Measurements from ENCODE around the gene TUBAL3. TPM values are rescaled to one million over a fixed set of nuclear protein-coding genes. Genes with fewer than 3 reads are reported as not detected.

Gene TUBAL3
- total and polyA plus RNA-seq, 2 donors (not counting 3 experiments of a cell fraction or from before 2014, with no cell fraction given): not detected

- no peak overlapping the region for H3K9ac ChIP-seq (replicated peaks; ENCODE audit: extremely low read depth, insufficient read depth, low read length)
- ChIA-PET POLR2A (no interaction called here), CTCF (no interaction called here)
- peaks cover 0 to 2% of the 10 kb centered on the region in 2 experiments for H3K27me3 ChIP-seq (ENCODE audit: control insufficient read depth in 2 of 2, insufficient read depth in 2 of 2, low read length in 2 of 2)
- H3K36me3 ChIP-seq (ENCODE audit: control insufficient read depth in 2 of 2, extremely low read depth in 1 of 2, insufficient read depth in 2 of 2, low read length in 2 of 2): no peaks in the 10 kb centered on the region
- no peaks in the 10 kb centered on the region for H3K79me2 ChIP-seq (ENCODE audit: control insufficient read depth, insufficient read depth, low read length)
- no peak overlapping the region for H3K4me2 ChIP-seq (ENCODE audit: insufficient read depth, low read length)
- no peak overlapping the region for H2AFZ ChIP-seq (ENCODE audit: low read depth, low read length)
- DNase-seq (ENCODE audit: low read depth, low spot score) (no peak), FAIRE-seq (no peak)
- dilution Hi-C loops (cut with MboI; ENCODE audit: extremely low pct_ligation_motif_present, low sequenced_read_pairs): no loop called here
- TF ChIP-seq POLR2AphosphoS5 (IDR thresholded peaks at IDR 0.05; ENCODE audit: insufficient read depth, low read depth, low read length) (no peak), POLR2A (IDR thresholded peaks at IDR 0.05; ENCODE audit: low read depth, low read length) (no peak), FOS (IDR thresholded peaks at IDR 0.05; ENCODE audit: borderline replicate concordance, insufficient read depth, low read length) (no peak), GATA2 (IDR thresholded peaks at IDR 0.05; ENCODE audit: insufficient read depth, insufficient read length, low read depth, low read length) (no peak), EZH2 (IDR thresholded peaks at IDR 0.05; ENCODE audit: borderline replicate concordance, low read depth, low read length, severe bottlenecking) (no peak), MYC (IDR thresholded peaks at IDR 0.05; ENCODE audit: low read depth, low read length) (no peak), JUN (IDR thresholded peaks at IDR 0.05; ENCODE audit: borderline replicate concordance, insufficient read depth, insufficient read length, low read depth) (no peak)
- TF ChIP-seq, protein P1, sequence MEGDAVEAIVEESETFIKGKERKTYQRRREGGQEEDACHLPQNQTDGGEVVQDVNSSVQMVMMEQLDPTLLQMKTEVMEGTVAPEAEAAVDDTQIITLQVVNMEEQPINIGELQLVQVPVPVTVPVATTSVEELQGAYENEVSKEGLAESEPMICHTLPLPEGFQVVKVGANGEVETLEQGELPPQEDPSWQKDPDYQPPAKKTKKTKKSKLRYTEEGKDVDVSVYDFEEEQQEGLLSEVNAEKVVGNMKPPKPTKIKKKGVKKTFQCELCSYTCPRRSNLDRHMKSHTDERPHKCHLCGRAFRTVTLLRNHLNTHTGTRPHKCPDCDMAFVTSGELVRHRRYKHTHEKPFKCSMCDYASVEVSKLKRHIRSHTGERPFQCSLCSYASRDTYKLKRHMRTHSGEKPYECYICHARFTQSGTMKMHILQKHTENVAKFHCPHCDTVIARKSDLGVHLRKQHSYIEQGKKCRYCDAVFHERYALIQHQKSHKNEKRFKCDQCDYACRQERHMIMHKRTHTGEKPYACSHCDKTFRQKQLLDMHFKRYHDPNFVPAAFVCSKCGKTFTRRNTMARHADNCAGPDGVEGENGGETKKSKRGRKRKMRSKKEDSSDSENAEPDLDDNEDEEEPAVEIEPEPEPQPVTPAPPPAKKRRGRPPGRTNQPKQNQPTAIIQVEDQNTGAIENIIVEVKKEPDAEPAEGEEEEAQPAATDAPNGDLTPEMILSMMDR (IDR thresholded peaks at IDR 0.05; ENCODE audit: extremely low read depth in 1 of 2, insufficient read depth in 1 of 2, low read depth in 1 of 2, low read length in 2 of 2): no peak
- TF ChIP-seq, protein P2, sequence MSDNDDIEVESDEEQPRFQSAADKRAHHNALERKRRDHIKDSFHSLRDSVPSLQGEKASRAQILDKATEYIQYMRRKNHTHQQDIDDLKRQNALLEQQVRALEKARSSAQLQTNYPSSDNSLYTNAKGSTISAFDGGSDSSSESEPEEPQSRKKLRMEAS (IDR thresholded peaks at IDR 0.05; ENCODE audit: insufficient read depth, insufficient read length): no peak
- H3K4me1 ChIP-seq (ENCODE audit: control insufficient read depth, extremely low read depth, insufficient read depth, low read length): peaks cover 1% of the 10 kb centered on the region
- intact Hi-C loops (cut with micrococcal nuclease): no loop called here
- no peaks in the 10 kb centered on the region for H3K9me1 ChIP-seq (replicated peaks; ENCODE audit: control insufficient read depth, extremely low read depth, insufficient read depth, low read length)
- no peaks in the 10 kb centered on the region for H3K9me3 ChIP-seq (replicated peaks; ENCODE audit: control insufficient read depth, insufficient read depth, low read length)
- no peak overlapping the region for H3K4me3 ChIP-seq (replicated peaks in 1 of 3; ENCODE audit: insufficient read depth in 1 of 3, low read depth in 1 of 3, low read length in 3 of 3)
- no peaks in the 10 kb centered on the region for H4K20me1 ChIP-seq (replicated peaks; ENCODE audit: control insufficient read depth, extremely low read depth, insufficient read depth, low read length)
- no peak overlapping the region for H3K27ac ChIP-seq (ENCODE audit: insufficient read depth, low read depth, low read length)
- BruUV-seq (replicated peaks): no TSS peak
Measured at GRCh38 chr10:5399332-5399731, 5.3 kb downstream of the TUBAL3 start.

Data from endothelial cell of umbilical vein (primary cell).